ENCODE results near the gene ZEB2. TPM values are rescaled to one million over a fixed set of nuclear protein-coding genes. Genes with fewer than 3 reads are reported as not detected.

Gene ZEB2
- total RNA-seq, result 100 to 1,000 TPM; 118 to 131 TPM
- long read RNA-seq, full-length matches to known transcripts, result 11 of 44 reads
- long read RNA-seq, partial matches to known transcripts, result 12 of 44 reads
- long read RNA-seq, other reads (novel, unspliced or antisense), result 21 of 44 reads

GRCh38 chr2:144519934-144520731 lies at the start of gene ZEB2:
Gene ZEB2, minus strand, starts transcription at chr2:144520119. Its CDS starts 2,769 bp downstream, at chr2:144517350.
- peak; percentile 54 for DNase-seq
- peak; percentile 6 to 22 for ATAC-seq
- intact Hi-C loops (cut with DNase I), result loop anchor here (10.0 kb wide), 2 partner anchors 65 to 365 kb away; no protein-coding TSS in a partner anchor

- no peak for ATAC-seq
- no peak for DNase-seq
- intact Hi-C loops (cut with DNase I), result no loop called here
Observed at GRCh38 chr2:144567745-144568144, 47.8 kb upstream of the ZEB2 start.

- DNase-seq (no peak), ATAC-seq (no peak)
- intact Hi-C loops (cut with DNase I), result no loop called here
Observed at GRCh38 chr2:144566448-144566847, 46.5 kb upstream of the ZEB2 start.

GRCh38 chr2:144560251-144560650 lies 40.3 kb upstream of the ZEB2 start:
- DNase-seq (no peak), ATAC-seq (no peak)
- intact Hi-C loops (cut with DNase I), result no loop called here

- ATAC-seq (no peak), DNase-seq (no peak)
- intact Hi-C loops (cut with DNase I), result no loop called here
Observed at GRCh38 chr2:144559681-144560080, 39.8 kb upstream of the ZEB2 start.

GRCh38 chr2:144559242-144559641 lies 39.3 kb upstream of the ZEB2 start:
- no peak for ATAC-seq
- intact Hi-C loops (cut with DNase I), result no loop called here

GRCh38 chr2:144554492-144555210 lies 34.7 kb upstream of the ZEB2 start:
- no peak for ATAC-seq
- intact Hi-C loops (cut with DNase I), result no loop called here
- no peak for DNase-seq

More at GRCh38 chr2:144559242-144559641, 39.3 kb upstream of the ZEB2 start:
- no peak for DNase-seq

- ATAC-seq (no peak), DNase-seq (no peak)
- intact Hi-C loops (cut with DNase I), result no loop called here
Observed at GRCh38 chr2:144553379-144553778, 33.5 kb upstream of the ZEB2 start.

- ATAC-seq (no peak), DNase-seq (no peak)
- intact Hi-C loops (cut with DNase I), result no loop called here
Observed at GRCh38 chr2:144552821-144553220, 32.9 kb upstream of the ZEB2 start.

GRCh38 chr2:144550911-144551310 lies 31.0 kb upstream of the ZEB2 start:
- ATAC-seq, result no peak
- intact Hi-C loops (cut with DNase I), result no loop called here

GRCh38 chr2:144550084-144550483 lies 30.2 kb upstream of the ZEB2 start:
- intact Hi-C loops (cut with DNase I), result no loop called here
- DNase-seq (no peak), ATAC-seq (no peak)

More at GRCh38 chr2:144550911-144551310, 31.0 kb upstream of the ZEB2 start:
- no peak for DNase-seq

GRCh38 chr2:144548532-144549191 lies 28.7 kb upstream of the ZEB2 start:
- intact Hi-C loops (cut with DNase I), result no loop called here
- ATAC-seq, result no peak
- DNase-seq, result no peak

- ATAC-seq (no peak), DNase-seq (no peak)
- intact Hi-C loops (cut with DNase I), result no loop called here
Observed at GRCh38 chr2:144548088-144548487, 28.2 kb upstream of the ZEB2 start.

GRCh38 chr2:144547494-144547893 lies 27.6 kb upstream of the ZEB2 start:
- DNase-seq (no peak), ATAC-seq (no peak)
- intact Hi-C loops (cut with DNase I), result no loop called here

- intact Hi-C loops (cut with DNase I), result no loop called here
- ATAC-seq (no peak), DNase-seq (no peak)
Observed at GRCh38 chr2:144546933-144547332, 27.0 kb upstream of the ZEB2 start.

- intact Hi-C loops (cut with DNase I), result no loop called here
- no peak for DNase-seq
- no peak for ATAC-seq
Observed at GRCh38 chr2:144545787-144546186, 25.9 kb upstream of the ZEB2 start.

GRCh38 chr2:144544053-144544452 lies 24.1 kb upstream of the ZEB2 start:
- intact Hi-C loops (cut with DNase I), result no loop called here
- no peak for ATAC-seq
- no peak for DNase-seq

GRCh38 chr2:144541396-144541795 lies 21.5 kb upstream of the ZEB2 start:
- DNase-seq (no peak), ATAC-seq (no peak)
- intact Hi-C loops (cut with DNase I), result no loop called here

GRCh38 chr2:144539289-144539782 lies 19.4 kb upstream of the ZEB2 start:
- intact Hi-C loops (cut with DNase I), result no loop called here
- DNase-seq (no peak), ATAC-seq (no peak)

- ATAC-seq, result no peak
- intact Hi-C loops (cut with DNase I), result no loop called here
Observed at GRCh38 chr2:144535300-144535699, 15.4 kb upstream of the ZEB2 start.

More at GRCh38 chr2:144535300-144535699, 15.4 kb upstream of the ZEB2 start:
- DNase-seq, result no peak

All from left cardiac atrium (tissue), 4 donors.